Retinal pigment epithelial cell (primary cell): ENCODE measurements around the gene ANKRD42.
"Not testable (repeated sequence)": the region's sequence is repeated elsewhere in the genome, so short reads cannot be mapped to it uniquely, and the experiment has no call there.

Source experiments
- DNase-seq: peaks from one replicate; pipeline ENCODE4 v3.0.0-alpha.2; 2010; ENCODE audit warnings: low read depth
- H3K4me3 ChIP-seq: 2 replicates; pipeline ENCODE4 v1.5.1; 2011; ENCODE audit warnings: mild to moderate bottlenecking, low read length, control low read depth, moderate library complexity
- CTCF ChIP-seq: conservative IDR thresholded peaks from 2 replicates; pipeline ENCODE4 v1.5.1; 2011; ENCODE audit warnings: low read depth, low read length, control low read depth, inconsistent platforms

The ANKRD42 gene

DNA sequence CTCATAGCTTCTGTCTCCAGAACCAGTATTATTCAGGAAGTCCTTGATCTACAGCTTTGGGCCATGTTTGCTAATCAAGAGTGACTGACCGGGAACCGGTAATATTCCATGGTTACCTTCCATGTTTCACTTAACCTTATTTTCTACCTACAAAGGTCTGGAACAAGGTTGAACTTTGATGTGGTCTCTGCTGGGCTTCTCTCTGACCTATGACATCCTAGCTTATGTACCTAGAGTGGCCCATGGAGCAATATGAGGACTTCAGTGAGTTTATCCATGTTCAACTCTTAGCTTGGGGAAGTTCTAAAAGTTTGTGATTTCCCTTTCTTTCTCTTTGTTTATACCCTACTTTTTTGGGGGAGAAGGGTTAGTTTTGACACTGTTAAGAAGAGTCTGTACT lies 59.4 kb downstream of the ANKRD42 start:
- no peak for TF ChIP-seq CTCF
- no peak overlapping the region for H3K4me3 ChIP-seq
- DNase-seq: no peak

DNA sequence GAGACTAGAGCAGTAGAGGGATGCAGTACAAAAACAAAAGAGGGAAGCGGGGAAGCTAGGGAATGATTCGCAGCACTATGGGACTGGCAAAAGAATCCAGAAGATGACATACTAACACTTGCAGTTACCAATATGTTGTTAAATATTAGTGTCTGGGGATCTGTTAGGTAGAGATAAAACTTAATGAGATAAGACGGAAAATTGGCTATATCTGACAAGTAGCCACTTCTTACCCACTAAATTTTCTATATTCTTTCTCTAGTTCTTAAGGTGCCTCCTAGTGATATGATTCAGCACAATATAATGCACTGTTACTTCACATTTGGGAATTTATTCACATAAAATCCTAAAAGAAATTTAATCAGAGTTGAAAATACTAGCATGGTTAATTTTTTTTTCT lies 61.9 kb downstream of the ANKRD42 start:
- no peak for TF ChIP-seq CTCF

GRCh38 chr11:83256602-83257340 lies 63.3 kb downstream of the ANKRD42 start:
- no peak for DNase-seq
- H3K4me3 ChIP-seq: no peak overlapping the region
- TF ChIP-seq CTCF: no peak

More for the DNA sequence above, 61.9 kb downstream of the ANKRD42 start:
- no peak overlapping the region for H3K4me3 ChIP-seq
- no peak for DNase-seq

- H3K4me3 ChIP-seq: no peak overlapping the region
- DNase-seq: peak; percentile 81
- no peak for TF ChIP-seq CTCF
Measured at GRCh38 chr11:83257761-83258168, 64.3 kb downstream of the ANKRD42 start.

DNA sequence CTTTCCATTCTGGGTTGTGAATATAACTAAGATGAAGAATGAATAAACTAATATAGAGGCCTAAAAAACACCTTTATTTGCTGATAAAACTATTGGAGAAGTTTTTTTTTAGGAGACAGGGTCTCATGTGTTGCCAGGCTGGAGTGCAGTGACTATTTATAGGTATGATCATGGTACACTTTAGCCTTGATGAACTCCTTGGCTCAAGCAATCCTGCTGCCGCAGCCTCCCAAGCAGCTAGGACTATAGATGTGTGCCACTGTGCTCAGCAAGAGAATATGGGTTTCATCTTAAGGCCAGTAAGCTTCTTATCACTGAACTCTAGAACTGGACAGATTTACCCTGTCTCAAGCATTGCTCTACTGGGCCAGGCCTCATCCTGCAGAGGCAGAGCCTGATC lies 66.0 kb downstream of the ANKRD42 start:
- H3K4me3 ChIP-seq: no peak overlapping the region
- no peak for TF ChIP-seq CTCF
- no peak for DNase-seq

GRCh38 chr11:83265331-83265730 lies 71.8 kb downstream of the ANKRD42 start:
- DNase-seq: no peak
- TF ChIP-seq CTCF: no peak
- H3K4me3 ChIP-seq: no peak overlapping the region

DNA sequence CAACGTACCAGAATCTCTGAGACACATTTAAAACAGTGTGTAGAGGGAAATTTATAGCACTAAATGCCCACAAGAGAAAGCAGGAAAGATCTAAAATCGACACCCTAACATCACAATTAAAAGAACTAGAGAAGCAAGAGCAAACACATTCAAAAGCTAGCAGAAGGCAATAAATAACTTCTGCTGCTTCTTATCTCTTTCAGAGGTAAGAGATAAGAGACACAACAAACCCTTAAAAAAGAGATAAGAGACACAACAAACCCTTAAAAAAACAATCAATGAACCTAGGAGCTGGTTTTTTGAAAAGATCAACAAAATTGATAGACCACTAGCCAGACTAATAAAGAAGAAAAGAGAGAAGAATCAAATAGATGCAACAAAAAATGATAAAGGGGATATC lies 75.6 kb downstream of the ANKRD42 start:
- H3K4me3 ChIP-seq, DNase-seq: not testable (repeated sequence)

DNA sequence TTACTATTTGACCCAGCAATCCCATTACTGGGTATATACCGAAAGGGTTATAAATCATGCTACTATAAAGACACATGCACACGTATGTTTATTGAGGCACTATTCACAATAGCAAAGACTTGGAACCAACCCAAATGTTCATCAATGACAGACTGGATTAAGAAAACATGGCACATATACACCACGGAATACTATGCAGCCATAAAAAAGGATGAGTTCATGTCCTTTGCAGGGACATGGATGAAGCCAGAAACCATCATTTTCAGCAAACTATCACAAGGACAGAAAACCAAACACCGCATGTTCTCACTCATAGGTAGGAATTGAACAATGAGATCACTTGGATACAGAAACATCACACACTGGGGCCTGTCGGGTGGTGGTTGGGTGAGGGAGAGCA lies 78.2 kb downstream of the ANKRD42 start:
- H3K4me3 ChIP-seq: not testable (repeated sequence)

More for the DNA sequence above, 78.2 kb downstream of the ANKRD42 start:
- not testable (repeated sequence) for DNase-seq
